Measurements from ENCODE around the gene SEC23B.
"Not testable (repeated sequence)": the region's sequence is repeated elsewhere in the genome, so short reads cannot be mapped to it uniquely, and the experiment has no call there.

SEC23B gene

GRCh38 chr20:18507218-18508191, at the start of gene SEC23B:
SEC23B (plus strand) TSS chr20:18507940; CDS start chr20:18510836, 2,896 bp downstream.
- Mint-ChIP-seq H3K27ac (peak within 1 kb of the TSS; percentile 99), H3K4me3 (peak within 1 kb of the TSS; percentile 100), H3K27me3 (no peaks in the 10 kb centered on the region), H3K9me3 (no peaks in the 10 kb centered on the region), H3K4me1 (peaks cover 52% of the 10 kb centered on the region), H3K36me3 (peaks cover 12% of the 10 kb centered on the region)

GRCh38 chr20:18465536-18466200, 42.1 kb upstream of the SEC23B start:
- H3K9me3 Mint-ChIP-seq: no peaks in the 10 kb centered on the region
- H3K27ac Mint-ChIP-seq: peak overlapping the region; percentile 46
- H3K4me1 Mint-ChIP-seq: peaks cover 38% of the 10 kb centered on the region
- peak overlapping the region; percentile 94 for H3K4me3 Mint-ChIP-seq
- peaks cover 3% of the 10 kb centered on the region for H3K36me3 Mint-ChIP-seq
- H3K27me3 Mint-ChIP-seq: no peaks in the 10 kb centered on the region

- peaks cover 3% of the 10 kb centered on the region for H3K36me3 Mint-ChIP-seq
- H3K4me1 Mint-ChIP-seq: peaks cover 38% of the 10 kb centered on the region
- no peaks in the 10 kb centered on the region for H3K27me3 Mint-ChIP-seq
- peak overlapping the region; percentile 94 for H3K4me3 Mint-ChIP-seq
- no peaks in the 10 kb centered on the region for H3K9me3 Mint-ChIP-seq
- H3K27ac Mint-ChIP-seq: peak overlapping the region; percentile 98
These were observed 41.2 kb upstream of the SEC23B start for GRCh38 chr20:18466574-18466893.

GRCh38 chr20:18466894-18467730, 40.6 kb upstream of the SEC23B start, which contains the start of the genes DZANK1 and POLR3F:
DZANK1 (minus strand) TSS chr20:18467030; CDS start chr20:18465358, 1,672 bp downstream.
POLR3F (plus strand) TSS chr20:18467390; CDS start chr20:18467507, 117 bp downstream.
- H3K4me3 Mint-ChIP-seq: peak within 1 kb of the TSS; percentile 94
- H3K36me3 Mint-ChIP-seq: peaks cover 3% of the 10 kb centered on the region
- H3K27me3 Mint-ChIP-seq: no peaks in the 10 kb centered on the region
- H3K27ac Mint-ChIP-seq: peak within 1 kb of the TSS; percentile 98
- H3K9me3 Mint-ChIP-seq: no peaks in the 10 kb centered on the region
- peaks cover 38% of the 10 kb centered on the region for H3K4me1 Mint-ChIP-seq

GRCh38 chr20:18477218-18477617, 30.5 kb upstream of the SEC23B start:
- peaks cover 18% of the 10 kb centered on the region for H3K36me3 Mint-ChIP-seq
- H3K27ac Mint-ChIP-seq: no peak overlapping the region
- no peak overlapping the region for H3K4me3 Mint-ChIP-seq
- H3K27me3 Mint-ChIP-seq: no peaks in the 10 kb centered on the region
- no peaks in the 10 kb centered on the region for H3K4me1 Mint-ChIP-seq
- no peaks in the 10 kb centered on the region for H3K9me3 Mint-ChIP-seq

- H3K27me3 Mint-ChIP-seq: no peaks in the 10 kb centered on the region
- H3K27ac Mint-ChIP-seq: no peak overlapping the region
- peaks cover 18% of the 10 kb centered on the region for H3K36me3 Mint-ChIP-seq
- H3K4me1 Mint-ChIP-seq: no peaks in the 10 kb centered on the region
- no peaks in the 10 kb centered on the region for H3K9me3 Mint-ChIP-seq
- no peak overlapping the region for H3K4me3 Mint-ChIP-seq
These were observed 29.9 kb upstream of the SEC23B start for GRCh38 chr20:18477821-18478220.

GRCh38 chr20:18481596-18481995, 26.1 kb upstream of the SEC23B start:
- no peak overlapping the region for H3K4me3 Mint-ChIP-seq
- H3K27me3 Mint-ChIP-seq: no peaks in the 10 kb centered on the region
- peak overlapping the region; percentile 35 for H3K27ac Mint-ChIP-seq
- peaks cover 7% of the 10 kb centered on the region for H3K36me3 Mint-ChIP-seq
- H3K9me3 Mint-ChIP-seq: no peaks in the 10 kb centered on the region
- H3K4me1 Mint-ChIP-seq: no peaks in the 10 kb centered on the region

- H3K27ac Mint-ChIP-seq: no peak overlapping the region
- peaks cover 12% of the 10 kb centered on the region for H3K36me3 Mint-ChIP-seq
- H3K9me3 Mint-ChIP-seq: no peaks in the 10 kb centered on the region
- no peaks in the 10 kb centered on the region for H3K27me3 Mint-ChIP-seq
- H3K4me1 Mint-ChIP-seq: no peaks in the 10 kb centered on the region
- no peak overlapping the region for H3K4me3 Mint-ChIP-seq
These were observed 19.4 kb upstream of the SEC23B start for GRCh38 chr20:18488301-18488700.

GRCh38 chr20:18496042-18496441, 11.7 kb upstream of the SEC23B start:
- Mint-ChIP-seq H3K27ac (peak overlapping the region; percentile 51), H3K36me3 (peaks cover 7% of the 10 kb centered on the region), H3K9me3 (no peaks in the 10 kb centered on the region)

GRCh38 chr20:18496740-18497592, 10.8 kb upstream of the SEC23B start, which contains the start of gene RBBP9:
RBBP9 (minus strand) TSS chr20:18497225; CDS start chr20:18497167, 58 bp downstream.
- Mint-ChIP-seq H3K4me1 (peaks cover 11% of the 10 kb centered on the region), H3K27me3 (no peaks in the 10 kb centered on the region), H3K36me3 (peaks cover 5% of the 10 kb centered on the region)

More at GRCh38 chr20:18496042-18496441, 11.7 kb upstream of the SEC23B start:
- H3K4me3 Mint-ChIP-seq: peak overlapping the region; percentile 97
- peaks cover 11% of the 10 kb centered on the region for H3K4me1 Mint-ChIP-seq
- no peaks in the 10 kb centered on the region for H3K27me3 Mint-ChIP-seq

GRCh38 chr20:18497603-18498002, 10.1 kb upstream of the SEC23B start:
- Mint-ChIP-seq H3K27ac (no peak overlapping the region), H3K9me3 (no peaks in the 10 kb centered on the region), H3K4me3 (peak overlapping the region; percentile 97)

More at GRCh38 chr20:18496740-18497592, 10.8 kb upstream of the SEC23B start, which contains the start of gene RBBP9:
- peak within 1 kb of the TSS; percentile 97 for H3K4me3 Mint-ChIP-seq
- no peaks in the 10 kb centered on the region for H3K9me3 Mint-ChIP-seq
- H3K27ac Mint-ChIP-seq: peak within 1 kb of the TSS; percentile 51

GRCh38 chr20:18501672-18502071, 6.1 kb upstream of the SEC23B start:
- H3K4me3 Mint-ChIP-seq, H3K9me3 Mint-ChIP-seq, H3K4me1 Mint-ChIP-seq, H3K27me3 Mint-ChIP-seq, H3K36me3 Mint-ChIP-seq, H3K27ac Mint-ChIP-seq: not testable (repeated sequence)

More at GRCh38 chr20:18497603-18498002, 10.1 kb upstream of the SEC23B start:
- H3K27me3 Mint-ChIP-seq: no peaks in the 10 kb centered on the region
- peaks cover 11% of the 10 kb centered on the region for H3K4me1 Mint-ChIP-seq
- H3K36me3 Mint-ChIP-seq: peaks cover 5% of the 10 kb centered on the region

- Mint-ChIP-seq H3K9me3 (no peaks in the 10 kb centered on the region), H3K4me1 (peaks cover 32% of the 10 kb centered on the region), H3K4me3 (no peak overlapping the region), H3K27ac (no peak overlapping the region), H3K36me3 (peaks cover 2% of the 10 kb centered on the region), H3K27me3 (no peaks in the 10 kb centered on the region)
These were observed 3.2 kb upstream of the SEC23B start for GRCh38 chr20:18504479-18505060.

- Mint-ChIP-seq H3K9me3 (no peaks in the 10 kb centered on the region), H3K4me1 (peaks cover 51% of the 10 kb centered on the region), H3K4me3 (peak overlapping the region; percentile 100), H3K27ac (peak overlapping the region; percentile 99), H3K27me3 (no peaks in the 10 kb centered on the region), H3K36me3 (peaks cover 12% of the 10 kb centered on the region)
These were observed 996 bp upstream of the SEC23B start for GRCh38 chr20:18506744-18507143.

All from activated naive CD4-positive, alpha-beta T cell treated with anti-CD3 and anti-CD28 coated beads, Interleukin-2, amount 50 U/mL, for 24 hours (primary cell).